Effector CD4-positive, alpha-beta T cell (primary cell): ENCODE results near the gene PROZ.

Source experiments
- DNase-seq: peaks from one replicate; pipeline ENCODE4 v3.0.0-alpha.2; 2020

PROZ gene

GRCh38 chr13:113208421-113209335 lies 50.2 kb downstream of the PROZ start, which contains the start of gene PCID2:
Gene PCID2, minus strand, starts transcription at chr13:113208669. Its CDS starts 35 bp downstream, at chr13:113208634.
- DNase-seq: peak; percentile 85

GRCh38 chr13:113209336-113209758 lies 50.9 kb downstream of the PROZ start, which contains the start of gene CUL4A:
Gene CUL4A, plus strand, starts transcription at chr13:113209613. Its CDS starts 15 bp downstream, at chr13:113209628.
- peak; percentile 54 for DNase-seq

DNA sequence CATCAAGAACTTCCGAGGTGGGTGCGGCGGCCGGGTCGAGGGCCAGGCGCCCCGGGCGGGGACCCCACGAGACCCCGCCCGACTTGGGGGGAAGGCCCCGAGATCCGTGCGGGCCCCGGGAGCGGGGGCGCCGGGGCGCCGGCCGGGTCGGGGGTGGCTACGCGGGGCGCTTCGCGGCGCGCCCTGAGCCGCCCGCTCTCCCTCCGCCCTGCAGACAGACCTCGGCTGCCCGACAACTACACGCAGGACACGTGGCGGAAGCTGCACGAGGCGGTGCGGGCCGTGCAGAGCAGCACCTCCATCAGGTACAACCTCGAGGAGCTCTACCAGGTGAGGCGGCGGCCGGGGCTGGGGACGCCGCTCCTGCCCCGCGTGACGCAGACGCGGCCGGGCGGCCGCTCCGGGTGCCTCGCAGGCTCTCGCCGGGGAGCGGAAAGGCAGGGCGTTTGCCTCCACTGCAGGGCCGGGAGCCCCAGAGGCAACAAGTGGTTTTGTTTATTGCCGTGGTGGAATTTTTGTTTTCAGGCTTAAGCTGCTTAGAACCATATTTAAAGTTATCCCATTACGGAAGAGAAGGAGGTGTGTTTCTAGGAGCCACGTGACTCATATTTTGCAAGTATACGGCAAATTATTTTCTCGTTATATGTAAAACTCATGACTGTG lies 51.4 kb downstream of the PROZ start:
- DNase-seq: peak; percentile 74

- no peak for DNase-seq
These were observed 52.4 kb downstream of the PROZ start for GRCh38 chr13:113210833-113211232.

- DNase-seq: no peak
These were observed 53.3 kb downstream of the PROZ start for GRCh38 chr13:113211774-113212173.

- DNase-seq: no peak
These were observed 58.0 kb downstream of the PROZ start for GRCh38 chr13:113216254-113217048.

GRCh38 chr13:113218586-113218985 lies 60.1 kb downstream of the PROZ start:
- DNase-seq: no peak

DNA sequence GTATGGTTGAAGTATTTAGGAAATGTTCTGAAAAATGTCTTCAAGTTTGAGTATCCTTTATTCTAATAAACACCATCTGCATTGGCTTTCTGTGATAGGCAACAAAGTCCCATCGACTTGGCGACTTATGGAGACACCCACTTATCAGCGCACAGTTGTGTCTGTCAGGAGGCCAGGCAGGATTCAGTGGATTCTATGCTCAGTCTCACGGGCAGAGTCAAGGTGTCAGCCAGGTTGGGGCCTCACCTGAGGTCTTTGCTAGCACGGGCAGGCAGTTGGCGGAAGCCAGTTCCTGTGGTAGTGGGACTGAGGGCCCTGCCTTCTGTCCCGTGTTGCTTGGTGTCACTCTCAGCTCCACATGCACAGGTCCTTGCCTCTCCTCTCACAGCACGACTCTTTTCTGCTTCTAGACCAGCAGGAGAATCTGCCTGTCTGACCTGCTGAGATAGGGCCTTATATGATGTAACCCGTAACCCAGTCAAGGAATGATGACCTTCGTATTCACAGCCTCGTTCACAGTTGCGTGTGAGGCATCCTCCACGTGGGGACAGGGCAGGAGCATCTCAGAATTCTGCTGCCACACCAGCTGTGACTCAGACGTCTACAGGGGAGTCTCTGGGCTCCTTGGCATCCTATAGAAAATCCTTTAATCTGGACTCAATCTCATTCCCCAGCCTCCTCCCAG lies 61.0 kb downstream of the PROZ start:
- no peak for DNase-seq

- DNase-seq: no peak
These were observed 61.7 kb downstream of the PROZ start for GRCh38 chr13:113220141-113220598.

GRCh38 chr13:113220877-113221276 lies 62.4 kb downstream of the PROZ start:
- no peak for DNase-seq
